GM23338 (cell line): Measurements from ENCODE around the gene FLYWCH1. TPM values are rescaled to one million over a fixed set of nuclear protein-coding genes. Genes with fewer than 3 reads are reported as not detected.

ENCODE experiments used
- ATAC-seq: fragments of 200-7000 bp; cut with Tn5 transposase; 3 replicates; pipeline ENCODE4 v1.9.1; 2020
- DNase-seq: peaks from one replicate; pipeline ENCODE4 v3.0.0-alpha.2; 2015; ENCODE audit warnings: low spot score
- H2AFZ ChIP-seq: fragments of 200-600 bp; sonication (generic); 2 replicates; pipeline ENCODE4 v1.8.0; 2016; ENCODE audit warnings: antibody characterized with exemption, mild to moderate bottlenecking, moderate library complexity
- H3F3A ChIP-seq: fragments of 200-600 bp; sonication (generic); replicated peaks from 2 replicates; pipeline ENCODE4 v1.8.0; 2017; ENCODE audit warnings: antibody characterized with exemption, mixed run types, low read depth
- H3K27ac ChIP-seq: fragments of 200-600 bp; sonication (generic); 2 replicates; pipeline ENCODE4 v1.6.1; 2016; ENCODE audit warnings: low read depth
- H3K27me3 ChIP-seq: fragments of 200-600 bp; sonication (generic); 2 replicates; pipeline ENCODE4 v1.8.0; 2016; ENCODE audit warnings: mild to moderate bottlenecking, mixed run types, moderate library complexity; ENCODE audit not compliant: insufficient read depth
- H3K36me3 ChIP-seq: fragments of 200-600 bp; sonication (generic); 2 replicates; pipeline ENCODE4 v1.8.0; 2016; ENCODE audit warnings: mild to moderate bottlenecking; ENCODE audit not compliant: insufficient read depth
- H3K4me1 ChIP-seq: fragments of 200-600 bp; sonication (generic); 2 replicates; pipeline ENCODE4 v1.8.0; 2016; ENCODE audit warnings: mild to moderate bottlenecking, moderate library complexity; ENCODE audit not compliant: insufficient read depth
- H3K4me2 ChIP-seq: fragments of 200-600 bp; sonication (generic); 2 replicates; pipeline ENCODE4 v1.7.1; 2017; ENCODE audit warnings: mixed run types
- H3K4me3 ChIP-seq: fragments of 200-600 bp; sonication (generic); 2 replicates; pipeline ENCODE4 v1.6.1; 2016; ENCODE audit warnings: mixed run types
- H3K79me2 ChIP-seq: fragments of 200-600 bp; sonication (generic); replicated peaks from 2 replicates; pipeline ENCODE4 v1.8.0; 2017; ENCODE audit warnings: mild to moderate bottlenecking; ENCODE audit not compliant: insufficient read depth
- H3K9me2 ChIP-seq: fragments of 200-600 bp; sonication (generic); 2 replicates; pipeline ENCODE4 v1.8.0; 2017; ENCODE audit not compliant: insufficient read depth
- H4K20me1 ChIP-seq: fragments of 200-600 bp; sonication (generic); replicated peaks from 2 replicates; pipeline ENCODE4 v1.8.0; 2017; ENCODE audit warnings: mild to moderate bottlenecking; ENCODE audit not compliant: insufficient read depth
- H3K27ac Mint-ChIP-seq: 2 replicates; pipeline ENCODE4 v1.8.0; 2020; ENCODE audit warnings: inconsistent platforms, mild to moderate bottlenecking, moderate library complexity, mixed read lengths
- H3K27me3 Mint-ChIP-seq: 3 replicates; pipeline ENCODE4 v1.8.0; 2022; ENCODE audit warnings: low read depth, mild to moderate bottlenecking, moderate library complexity, mixed read lengths, inconsistent platforms; ENCODE audit not compliant: insufficient read depth, poor library complexity
- H3K36me3 Mint-ChIP-seq: 3 replicates; pipeline ENCODE4 v1.8.0; 2021; ENCODE audit warnings: low read depth, mild to moderate bottlenecking, inconsistent platforms, moderate library complexity, mixed read lengths
- H3K4me1 Mint-ChIP-seq: 3 replicates; pipeline ENCODE4 v1.8.0; 2020; ENCODE audit warnings: mild to moderate bottlenecking, inconsistent platforms, mixed read lengths
- H3K4me3 Mint-ChIP-seq: 3 replicates; pipeline ENCODE4 v1.8.0; 2021; ENCODE audit warnings: moderate library complexity, mild to moderate bottlenecking, inconsistent platforms, mixed read lengths
- H3K9me3 Mint-ChIP-seq: 3 replicates; pipeline ENCODE4 v1.8.0; 2020; ENCODE audit warnings: moderate library complexity, mild to moderate bottlenecking, inconsistent platforms, mixed read lengths
- CREB1 ChIP-seq: fragments of 250-450 bp; sonication (Bioruptor Pico); IDR thresholded peaks from 2 replicates; pipeline ENCODE4 v1.5.0; 2020; ENCODE audit warnings: low read depth, mild to moderate bottlenecking, moderate library complexity
- EZH2 ChIP-seq: fragments of 200-600 bp; sonication (generic); IDR thresholded peaks from one replicate; pipeline ENCODE4 v1.8.0; 2017; ENCODE audit warnings: antibody characterized with exemption, mild to moderate bottlenecking, low read depth; ENCODE audit not compliant: unreplicated experiment
- POLR2AphosphoS5 ChIP-seq: IDR thresholded peaks from 2 replicates; pipeline ENCODE4 v1.6.1; 2016; ENCODE audit warnings: antibody characterized with exemption, low read depth
- STAT1 ChIP-seq: IDR thresholded peaks from one replicate; pipeline ENCODE4 v1.6.1; 2016; ENCODE audit warnings: antibody characterized with exemption; ENCODE audit not compliant: unreplicated experiment
- ZNF114 ChIP-seq: fragments of 250-450 bp; sonication (Bioruptor Pico); IDR thresholded peaks from 2 replicates; pipeline ENCODE4 v1.5.0; 2020; ENCODE audit warnings: mild to moderate bottlenecking, moderate library complexity
- ZNF331 ChIP-seq: fragments of 250-450 bp; sonication (Bioruptor Pico); IDR thresholded peaks from 2 replicates; pipeline ENCODE4 v1.5.0; 2020; ENCODE audit warnings: low read depth, mild to moderate bottlenecking, moderate library complexity
- polyA plus RNA-seq: library from polyadenylated mRNA; unstranded; fragments of >200 nt; fragmentation: Nextera tagmentation; extraction: Ambion mirVana; gene quantifications from 2 replicates; pipeline ENCODE4 v1.2.1, GENCODE V29; 2016
- total RNA-seq: library from RNA; depleted of rRNA; stranded (reverse); fragments of >200 nt; shearing (Covaris generic); gene quantifications from 2 replicates; pipeline ENCODE4 v1.2.3, GENCODE V29; 2014
- TF ChIP-seq, protein P1 (sequence below): IDR thresholded peaks from 2 replicates; pipeline ENCODE4 v1.6.1; 2016; ENCODE audit warnings: antibody characterized with exemption
- TF ChIP-seq, protein P2 (sequence below): IDR thresholded peaks from one replicate; pipeline ENCODE4 v1.6.1; 2018; ENCODE audit warnings: antibody characterized with exemption; ENCODE audit not compliant: unreplicated experiment
- TF ChIP-seq, protein P3 (sequence below), 2 experiments: fragments of 200-600 bp in 1 of 2; sonication (generic) in 1 of 2; conservative IDR thresholded peaks; 2 replicates each; pipeline versions ENCODE4 v1.5.1 to v1.6.1; 2016 to 2017; ENCODE audit warnings: antibody characterized with exemption in 2 of 2, low read depth in 2 of 2, mild to moderate bottlenecking in 2 of 2, moderate library complexity in 1 of 2
- TF ChIP-seq, protein P4 (sequence below): fragments of 250-450 bp; sonication (Bioruptor Pico); IDR thresholded peaks from 2 replicates; pipeline ENCODE4 v1.5.0; 2020; ENCODE audit warnings: mild to moderate bottlenecking, moderate library complexity

Gene FLYWCH1
- total and polyA plus RNA-seq, 2 experiments from 2014 or later: 6.0 to 29.3 TPM

DNA sequence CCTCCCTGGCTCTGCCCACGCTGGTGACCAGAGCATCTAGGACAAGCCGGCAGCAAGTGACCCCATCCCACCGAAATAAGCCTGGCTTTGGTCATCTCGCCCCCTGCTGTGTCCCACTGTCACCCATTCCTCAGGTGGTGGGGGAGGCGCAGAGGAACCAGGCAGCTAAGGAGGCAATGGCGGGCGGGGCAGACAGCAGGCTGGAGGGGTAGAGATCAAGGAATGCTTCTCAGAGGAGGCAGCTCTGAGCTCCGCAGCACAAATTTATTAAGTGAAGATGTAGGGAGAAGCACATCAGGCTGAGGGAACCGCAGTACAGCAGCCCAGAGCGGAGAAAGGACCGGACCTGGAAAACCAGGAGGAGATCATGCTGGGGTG, 44.8 kb downstream of the FLYWCH1 start (continued):
- TF ChIP-seq, protein P1, sequence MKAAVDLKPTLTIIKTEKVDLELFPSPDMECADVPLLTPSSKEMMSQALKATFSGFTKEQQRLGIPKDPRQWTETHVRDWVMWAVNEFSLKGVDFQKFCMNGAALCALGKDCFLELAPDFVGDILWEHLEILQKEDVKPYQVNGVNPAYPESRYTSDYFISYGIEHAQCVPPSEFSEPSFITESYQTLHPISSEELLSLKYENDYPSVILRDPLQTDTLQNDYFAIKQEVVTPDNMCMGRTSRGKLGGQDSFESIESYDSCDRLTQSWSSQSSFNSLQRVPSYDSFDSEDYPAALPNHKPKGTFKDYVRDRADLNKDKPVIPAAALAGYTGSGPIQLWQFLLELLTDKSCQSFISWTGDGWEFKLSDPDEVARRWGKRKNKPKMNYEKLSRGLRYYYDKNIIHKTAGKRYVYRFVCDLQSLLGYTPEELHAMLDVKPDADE: no peak
- TF ChIP-seq ZNF331 (no peak), CREB1 (CRISPR knock-in tag) (no peak), POLR2AphosphoS5 (no peak)
- TF ChIP-seq, protein P2, sequence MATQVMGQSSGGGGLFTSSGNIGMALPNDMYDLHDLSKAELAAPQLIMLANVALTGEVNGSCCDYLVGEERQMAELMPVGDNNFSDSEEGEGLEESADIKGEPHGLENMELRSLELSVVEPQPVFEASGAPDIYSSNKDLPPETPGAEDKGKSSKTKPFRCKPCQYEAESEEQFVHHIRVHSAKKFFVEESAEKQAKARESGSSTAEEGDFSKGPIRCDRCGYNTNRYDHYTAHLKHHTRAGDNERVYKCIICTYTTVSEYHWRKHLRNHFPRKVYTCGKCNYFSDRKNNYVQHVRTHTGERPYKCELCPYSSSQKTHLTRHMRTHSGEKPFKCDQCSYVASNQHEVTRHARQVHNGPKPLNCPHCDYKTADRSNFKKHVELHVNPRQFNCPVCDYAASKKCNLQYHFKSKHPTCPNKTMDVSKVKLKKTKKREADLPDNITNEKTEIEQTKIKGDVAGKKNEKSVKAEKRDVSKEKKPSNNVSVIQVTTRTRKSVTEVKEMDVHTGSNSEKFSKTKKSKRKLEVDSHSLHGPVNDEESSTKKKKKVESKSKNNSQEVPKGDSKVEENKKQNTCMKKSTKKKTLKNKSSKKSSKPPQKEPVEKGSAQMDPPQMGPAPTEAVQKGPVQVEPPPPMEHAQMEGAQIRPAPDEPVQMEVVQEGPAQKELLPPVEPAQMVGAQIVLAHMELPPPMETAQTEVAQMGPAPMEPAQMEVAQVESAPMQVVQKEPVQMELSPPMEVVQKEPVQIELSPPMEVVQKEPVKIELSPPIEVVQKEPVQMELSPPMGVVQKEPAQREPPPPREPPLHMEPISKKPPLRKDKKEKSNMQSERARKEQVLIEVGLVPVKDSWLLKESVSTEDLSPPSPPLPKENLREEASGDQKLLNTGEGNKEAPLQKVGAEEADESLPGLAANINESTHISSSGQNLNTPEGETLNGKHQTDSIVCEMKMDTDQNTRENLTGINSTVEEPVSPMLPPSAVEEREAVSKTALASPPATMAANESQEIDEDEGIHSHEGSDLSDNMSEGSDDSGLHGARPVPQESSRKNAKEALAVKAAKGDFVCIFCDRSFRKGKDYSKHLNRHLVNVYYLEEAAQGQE: no peak
- TF ChIP-seq, protein P3, sequence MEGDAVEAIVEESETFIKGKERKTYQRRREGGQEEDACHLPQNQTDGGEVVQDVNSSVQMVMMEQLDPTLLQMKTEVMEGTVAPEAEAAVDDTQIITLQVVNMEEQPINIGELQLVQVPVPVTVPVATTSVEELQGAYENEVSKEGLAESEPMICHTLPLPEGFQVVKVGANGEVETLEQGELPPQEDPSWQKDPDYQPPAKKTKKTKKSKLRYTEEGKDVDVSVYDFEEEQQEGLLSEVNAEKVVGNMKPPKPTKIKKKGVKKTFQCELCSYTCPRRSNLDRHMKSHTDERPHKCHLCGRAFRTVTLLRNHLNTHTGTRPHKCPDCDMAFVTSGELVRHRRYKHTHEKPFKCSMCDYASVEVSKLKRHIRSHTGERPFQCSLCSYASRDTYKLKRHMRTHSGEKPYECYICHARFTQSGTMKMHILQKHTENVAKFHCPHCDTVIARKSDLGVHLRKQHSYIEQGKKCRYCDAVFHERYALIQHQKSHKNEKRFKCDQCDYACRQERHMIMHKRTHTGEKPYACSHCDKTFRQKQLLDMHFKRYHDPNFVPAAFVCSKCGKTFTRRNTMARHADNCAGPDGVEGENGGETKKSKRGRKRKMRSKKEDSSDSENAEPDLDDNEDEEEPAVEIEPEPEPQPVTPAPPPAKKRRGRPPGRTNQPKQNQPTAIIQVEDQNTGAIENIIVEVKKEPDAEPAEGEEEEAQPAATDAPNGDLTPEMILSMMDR (conservative IDR thresholded peaks at IDR 0.05; ENCODE audit: low read depth in 2 of 2): no peak

DNA sequence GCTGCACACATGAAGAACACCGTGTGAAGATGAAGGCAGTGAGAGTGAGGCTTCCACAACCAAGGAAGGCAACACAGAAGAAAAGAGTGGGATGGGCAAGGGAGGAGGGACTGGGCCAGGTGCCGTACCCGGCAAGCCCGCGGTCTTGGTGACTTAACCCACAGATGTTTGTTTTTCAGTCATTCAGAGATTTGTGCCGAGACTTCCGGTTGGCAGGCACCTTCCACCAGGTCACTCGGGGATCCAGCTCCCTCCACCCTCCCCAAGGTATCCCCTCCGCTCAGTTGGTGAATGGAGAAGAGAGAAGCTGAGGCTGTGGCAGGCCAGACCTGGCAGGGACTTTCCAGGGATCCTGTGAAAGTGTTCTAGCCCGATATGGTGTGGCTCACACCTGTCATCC, 47.5 kb downstream of the FLYWCH1 start:
- ATAC-seq (no peak), DNase-seq (no peak)
- Histone ChIP-seq H4K20me1 (no peaks in the 10 kb centered on the region), H3K27me3 (peaks cover 14% of the 10 kb centered on the region), H3K4me2 (no peak overlapping the region), H3K9me2 (no peaks in the 10 kb centered on the region), H3K36me3 (no peaks in the 10 kb centered on the region), H3K4me1 (peaks cover 20% of the 10 kb centered on the region; the same call in 1 of the 2 replicates), H3K79me2 (no peaks in the 10 kb centered on the region), H3K4me3 (no peak overlapping the region), H2AFZ (no peak overlapping the region), H3K27ac (no peak overlapping the region), H3F3A (peaks cover 18% of the 10 kb centered on the region)
- Mint-ChIP-seq H3K27me3 (peaks cover 16% of the 10 kb centered on the region), H3K9me3 (no peaks in the 10 kb centered on the region), H3K4me1 (peaks cover 19% of the 10 kb centered on the region), H3K4me3 (no peak overlapping the region), H3K27ac (no peak overlapping the region), H3K36me3 (no peaks in the 10 kb centered on the region)
- TF ChIP-seq STAT1 (no peak), EZH2 (no peak), CREB1 (CRISPR knock-in tag) (no peak), ZNF114 (no peak)
- TF ChIP-seq, protein P3 (conservative IDR thresholded peaks at IDR 0.05; ENCODE audit: low read depth in 2 of 2): no peak
- TF ChIP-seq, protein P4, sequence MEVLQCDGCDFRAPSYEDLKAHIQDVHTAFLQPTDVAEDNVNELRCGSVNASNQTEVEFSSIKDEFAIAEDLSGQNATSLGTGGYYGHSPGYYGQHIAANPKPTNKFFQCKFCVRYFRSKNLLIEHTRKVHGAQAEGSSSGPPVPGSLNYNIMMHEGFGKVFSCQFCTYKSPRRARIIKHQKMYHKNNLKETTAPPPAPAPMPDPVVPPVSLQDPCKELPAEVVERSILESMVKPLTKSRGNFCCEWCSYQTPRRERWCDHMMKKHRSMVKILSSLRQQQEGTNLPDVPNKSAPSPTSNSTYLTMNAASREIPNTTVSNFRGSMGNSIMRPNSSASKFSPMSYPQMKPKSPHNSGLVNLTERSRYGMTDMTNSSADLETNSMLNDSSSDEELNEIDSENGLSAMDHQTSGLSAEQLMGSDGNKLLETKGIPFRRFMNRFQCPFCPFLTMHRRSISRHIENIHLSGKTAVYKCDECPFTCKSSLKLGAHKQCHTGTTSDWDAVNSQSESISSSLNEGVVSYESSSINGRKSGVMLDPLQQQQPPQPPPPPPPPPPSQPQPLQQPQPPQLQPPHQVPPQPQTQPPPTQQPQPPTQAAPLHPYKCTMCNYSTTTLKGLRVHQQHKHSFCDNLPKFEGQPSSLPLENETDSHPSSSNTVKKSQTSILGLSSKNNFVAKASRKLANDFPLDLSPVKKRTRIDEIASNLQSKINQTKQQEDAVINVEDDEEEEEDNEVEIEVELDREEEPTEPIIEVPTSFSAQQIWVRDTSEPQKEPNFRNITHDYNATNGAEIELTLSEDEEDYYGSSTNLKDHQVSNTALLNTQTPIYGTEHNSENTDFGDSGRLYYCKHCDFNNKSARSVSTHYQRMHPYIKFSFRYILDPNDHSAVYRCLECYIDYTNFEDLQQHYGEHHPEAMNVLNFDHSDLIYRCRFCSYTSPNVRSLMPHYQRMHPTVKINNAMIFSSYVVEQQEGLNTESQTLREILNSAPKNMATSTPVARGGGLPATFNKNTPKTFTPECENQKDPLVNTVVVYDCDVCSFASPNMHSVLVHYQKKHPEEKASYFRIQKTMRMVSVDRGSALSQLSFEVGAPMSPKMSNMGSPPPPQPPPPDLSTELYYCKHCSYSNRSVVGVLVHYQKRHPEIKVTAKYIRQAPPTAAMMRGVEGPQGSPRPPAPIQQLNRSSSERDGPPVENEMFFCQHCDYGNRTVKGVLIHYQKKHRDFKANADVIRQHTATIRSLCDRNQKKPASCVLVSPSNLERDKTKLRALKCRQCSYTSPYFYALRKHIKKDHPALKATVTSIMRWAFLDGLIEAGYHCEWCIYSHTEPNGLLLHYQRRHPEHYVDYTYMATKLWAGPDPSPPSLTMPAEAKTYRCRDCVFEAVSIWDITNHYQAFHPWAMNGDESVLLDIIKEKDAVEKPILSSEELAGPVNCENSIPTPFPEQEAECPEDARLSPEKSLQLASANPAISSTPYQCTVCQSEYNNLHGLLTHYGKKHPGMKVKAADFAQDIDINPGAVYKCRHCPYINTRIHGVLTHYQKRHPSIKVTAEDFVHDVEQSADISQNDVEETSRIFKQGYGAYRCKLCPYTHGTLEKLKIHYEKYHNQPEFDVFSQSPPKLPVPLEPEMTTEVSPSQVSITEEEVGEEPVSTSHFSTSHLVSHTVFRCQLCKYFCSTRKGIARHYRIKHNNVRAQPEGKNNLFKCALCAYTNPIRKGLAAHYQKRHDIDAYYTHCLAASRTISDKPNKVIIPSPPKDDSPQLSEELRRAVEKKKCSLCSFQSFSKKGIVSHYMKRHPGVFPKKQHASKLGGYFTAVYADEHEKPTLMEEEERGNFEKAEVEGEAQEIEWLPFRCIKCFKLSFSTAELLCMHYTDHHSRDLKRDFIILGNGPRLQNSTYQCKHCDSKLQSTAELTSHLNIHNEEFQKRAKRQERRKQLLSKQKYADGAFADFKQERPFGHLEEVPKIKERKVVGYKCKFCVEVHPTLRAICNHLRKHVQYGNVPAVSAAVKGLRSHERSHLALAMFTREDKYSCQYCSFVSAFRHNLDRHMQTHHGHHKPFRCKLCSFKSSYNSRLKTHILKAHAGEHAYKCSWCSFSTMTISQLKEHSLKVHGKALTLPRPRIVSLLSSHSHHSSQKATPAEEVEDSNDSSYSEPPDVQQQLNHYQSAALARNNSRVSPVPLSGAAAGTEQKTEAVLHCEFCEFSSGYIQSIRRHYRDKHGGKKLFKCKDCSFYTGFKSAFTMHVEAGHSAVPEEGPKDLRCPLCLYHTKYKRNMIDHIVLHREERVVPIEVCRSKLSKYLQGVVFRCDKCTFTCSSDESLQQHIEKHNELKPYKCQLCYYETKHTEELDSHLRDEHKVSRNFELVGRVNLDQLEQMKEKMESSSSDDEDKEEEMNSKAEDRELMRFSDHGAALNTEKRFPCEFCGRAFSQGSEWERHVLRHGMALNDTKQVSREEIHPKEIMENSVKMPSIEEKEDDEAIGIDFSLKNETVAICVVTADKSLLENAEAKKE (CRISPR knock-in tag): no peak
